CD4-positive, CD25-positive, alpha-beta regulatory T cell (primary cell): Measurements from ENCODE around the gene MOCOS. TPM values are rescaled to one million over a fixed set of nuclear protein-coding genes. Genes with fewer than 3 reads are reported as not detected.

Experiments used
- ATAC-seq, 2 donors: fragments of 150-1000 bp; cut with Tn5 transposase; one replicate each; pipeline ENCODE4 v1.10.0; 2021; ENCODE audit warnings: low read depth in 2 of 2, moderate number of reproducible peaks in 2 of 2, moderate library complexity in 1 of 2
- DNase-seq, 3 donors: peaks; one replicate each; pipeline versions ENCODE4 v3.0.0 to v3.0.0-alpha.2; 2012 to 2022; ENCODE audit warnings: mixed read lengths in 1 of 3
- H3K27ac ChIP-seq: one replicate; pipeline ENCODE4 v1.7.0; 2013; ENCODE audit warnings: mild to moderate bottlenecking, low read length; ENCODE audit not compliant: insufficient read depth, poor library complexity, severe bottlenecking
- H3K27me3 ChIP-seq: one replicate; pipeline ENCODE4 v1.7.0; 2013; ENCODE audit warnings: low read length; ENCODE audit not compliant: control insufficient read depth, insufficient read depth
- H3K36me3 ChIP-seq: one replicate; pipeline ENCODE4 v1.7.0; 2013; ENCODE audit warnings: mild to moderate bottlenecking, low read length, moderate library complexity; ENCODE audit not compliant: control insufficient read depth, insufficient read depth
- H3K4me1 ChIP-seq: 2 replicates; pipeline ENCODE4 v1.7.0; 2013; ENCODE audit warnings: mild to moderate bottlenecking, low read length; ENCODE audit not compliant: insufficient read depth, control insufficient read depth, poor library complexity, severe bottlenecking
- H3K4me3 ChIP-seq: one replicate; pipeline ENCODE4 v1.7.0; 2013; ENCODE audit warnings: low read depth, mild to moderate bottlenecking, low read length, moderate library complexity
- H3K9me3 ChIP-seq, 2 experiments: 1 replicate in 1 of 2; 2 replicates in 1 of 2; pipeline ENCODE4 v1.7.0; 2013; ENCODE audit warnings: low read length in 2 of 2, mild to moderate bottlenecking in 1 of 2, moderate library complexity in 1 of 2; ENCODE audit not compliant: control insufficient read depth in 2 of 2
- H3K27ac Mint-ChIP-seq, 3 donors: one replicate each; pipeline ENCODE4 v1.8.0; 2020 to 2022; ENCODE audit warnings: mild to moderate bottlenecking in 3 of 3, mixed read lengths in 3 of 3, moderate library complexity in 2 of 3
- H3K27me3 Mint-ChIP-seq: one replicate; pipeline ENCODE4 v1.8.0; 2022; ENCODE audit warnings: mild to moderate bottlenecking, mixed read lengths
- H3K36me3 Mint-ChIP-seq: one replicate; pipeline ENCODE4 v1.8.0; 2020; ENCODE audit warnings: mixed read lengths
- H3K4me1 Mint-ChIP-seq, 4 donors: one replicate each; pipeline ENCODE4 v1.8.0; 2020 to 2022; ENCODE audit warnings: mixed read lengths in 4 of 4, mild to moderate bottlenecking in 1 of 4
- H3K4me3 Mint-ChIP-seq, 4 donors: one replicate each; pipeline ENCODE4 v1.8.0; 2020 to 2022; ENCODE audit warnings: mild to moderate bottlenecking in 4 of 4, mixed read lengths in 4 of 4, moderate library complexity in 3 of 4
- H3K9me3 Mint-ChIP-seq, 7 donors: one replicate each; pipeline ENCODE4 v1.8.0; 2020 to 2022; ENCODE audit warnings: mixed read lengths in 7 of 7, mild to moderate bottlenecking in 3 of 7, moderate library complexity in 2 of 7
- polyA plus RNA-seq, 4 donors: library from polyadenylated mRNA; unstranded; fragments of 300-500 nt; fragmentation: Illumina TruSeq; gene quantifications; one replicate each; pipeline ENCODE4 v1.2.3, GENCODE V29; 2021
- total RNA-seq: library from RNA; stranded (reverse); gene quantifications from one replicate; pipeline ENCODE4 v1.2.3, GENCODE V29; 2022

The MOCOS gene
- total and polyA plus RNA-seq, 5 donors from 2014 or later = 0.02 TPM; not detected in 4

DNA sequence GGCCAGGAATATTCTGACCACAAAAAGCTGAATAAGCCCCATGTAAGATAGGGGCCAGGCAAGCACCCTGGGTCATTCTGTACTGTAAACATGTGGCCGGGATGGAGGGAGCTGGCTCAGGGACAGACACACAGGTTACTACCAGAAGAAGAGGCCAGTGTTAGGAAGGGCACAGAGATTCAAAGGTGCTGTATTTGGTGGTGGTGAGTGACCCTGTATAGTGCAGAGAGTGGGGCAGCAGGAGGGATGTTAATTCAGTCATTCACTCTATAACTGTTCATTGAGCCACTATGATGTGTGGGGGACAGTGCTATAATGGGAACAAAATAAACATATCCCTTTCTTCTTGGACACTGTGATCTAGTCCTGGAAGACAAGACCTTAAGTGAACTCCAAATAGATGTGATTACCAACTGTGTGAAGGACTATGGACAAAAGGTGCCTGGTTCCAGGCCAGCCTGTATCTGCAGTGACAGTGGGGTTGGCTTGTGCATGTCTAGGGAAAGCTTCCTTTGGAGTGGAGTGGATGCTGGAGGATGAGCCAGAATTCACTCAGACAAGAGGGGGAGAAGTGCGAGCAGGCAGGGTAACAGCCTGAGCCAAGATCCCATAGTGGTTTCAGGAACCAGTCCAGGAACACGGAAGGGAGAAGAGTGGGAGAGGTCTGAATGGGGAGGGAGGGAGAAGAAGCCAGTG lies 8.3 kb downstream of the MOCOS start:
- H3K4me3 Mint-ChIP-seq = no peak overlapping the region
- no peaks in the 10 kb centered on the region for H3K4me1 ChIP-seq
- ATAC-seq (no peak), DNase-seq (no peak)
- H3K9me3 Mint-ChIP-seq = no peaks in the 10 kb centered on the region
- H3K27me3 ChIP-seq = peaks cover 3% of the 10 kb centered on the region
- no peaks in the 10 kb centered on the region for H3K4me1 Mint-ChIP-seq
- no peaks in the 10 kb centered on the region for H3K9me3 ChIP-seq
- peaks cover 16% of the 10 kb centered on the region for H3K27me3 Mint-ChIP-seq
- no peak overlapping the region for H3K27ac ChIP-seq
- H3K27ac Mint-ChIP-seq = no peak overlapping the region
- H3K36me3 ChIP-seq = no peaks in the 10 kb centered on the region
- no peaks in the 10 kb centered on the region for H3K36me3 Mint-ChIP-seq
- no peak overlapping the region for H3K4me3 ChIP-seq

DNA sequence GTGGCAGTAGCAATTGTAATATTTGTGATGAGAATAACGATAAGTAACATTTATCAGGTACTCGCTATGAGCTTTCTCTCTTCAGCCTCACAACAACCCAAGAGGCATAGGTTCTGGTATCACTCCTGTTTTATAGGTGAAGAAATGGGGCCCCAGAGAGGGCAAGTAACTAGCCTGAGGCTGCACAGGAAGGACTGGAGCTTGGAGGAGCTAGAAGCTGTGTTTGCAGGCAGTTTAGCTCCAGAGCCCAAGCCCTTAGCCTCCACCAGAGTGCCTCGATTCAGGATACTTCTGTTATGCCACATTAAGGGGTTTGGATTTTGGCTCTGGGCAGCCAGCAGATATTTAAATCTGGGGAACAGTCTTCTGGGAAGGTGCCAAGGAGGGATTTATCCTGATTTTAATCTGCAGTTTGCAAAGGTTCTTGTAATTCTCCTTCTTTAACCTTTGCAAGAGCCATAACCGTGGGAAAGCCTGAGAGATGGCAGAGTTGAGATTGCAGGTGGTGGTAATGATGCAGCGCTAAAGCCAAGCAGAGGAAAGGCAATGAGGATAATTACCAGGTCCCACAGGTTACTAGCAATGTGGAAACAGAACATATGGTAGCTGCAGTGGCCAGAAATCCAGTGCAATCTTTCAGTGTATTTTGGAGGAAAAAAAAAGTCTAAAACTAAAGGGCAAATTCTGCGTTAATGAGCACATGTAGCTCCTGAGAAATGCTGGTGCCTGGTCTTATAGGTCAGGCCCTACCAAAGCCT lies 9.1 kb downstream of the MOCOS start:
- H3K4me3 Mint-ChIP-seq = no peak overlapping the region
- H3K4me3 ChIP-seq = no peak overlapping the region
- peaks cover 3% of the 10 kb centered on the region for H3K27me3 ChIP-seq
- no peaks in the 10 kb centered on the region for H3K36me3 Mint-ChIP-seq
- H3K9me3 Mint-ChIP-seq = no peaks in the 10 kb centered on the region
- H3K27ac ChIP-seq = no peak overlapping the region
- H3K27ac Mint-ChIP-seq = no peak overlapping the region
- ATAC-seq (no peak), DNase-seq (no peak)
- H3K9me3 ChIP-seq = no peaks in the 10 kb centered on the region
- H3K36me3 ChIP-seq = no peaks in the 10 kb centered on the region
- H3K4me1 ChIP-seq = no peaks in the 10 kb centered on the region
- peaks cover 21% of the 10 kb centered on the region for H3K27me3 Mint-ChIP-seq
- no peaks in the 10 kb centered on the region for H3K4me1 Mint-ChIP-seq

DNA sequence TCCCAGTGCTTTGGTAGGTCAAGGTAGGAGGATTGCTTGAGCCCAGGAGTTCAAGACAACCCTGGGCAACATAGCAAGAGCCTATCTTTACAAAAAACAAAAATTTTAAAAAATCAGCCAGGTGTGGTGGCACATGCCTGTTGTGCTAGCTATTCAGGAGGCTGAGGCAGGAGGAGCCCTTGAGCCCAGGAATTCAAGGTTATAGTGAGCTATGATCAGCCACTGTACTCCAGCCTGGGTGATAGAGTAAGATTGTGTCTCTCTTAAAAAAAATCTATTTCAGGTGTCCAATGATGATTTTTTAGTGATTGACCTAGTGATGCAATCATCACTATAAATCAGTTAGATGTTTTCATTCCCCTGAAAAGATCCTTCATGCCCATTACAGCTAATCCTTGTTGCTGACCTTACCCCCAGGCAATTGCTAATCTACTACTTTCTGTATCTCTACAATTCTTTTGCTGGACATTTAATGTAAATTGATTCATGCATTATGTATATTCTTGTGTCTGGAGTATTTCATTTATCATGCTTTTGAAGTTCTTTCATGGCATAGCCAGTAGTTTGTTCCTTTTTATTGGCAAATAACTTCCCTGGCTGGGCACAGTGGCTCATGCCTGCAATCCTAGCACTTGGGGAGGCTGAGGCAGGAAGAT lies 10.3 kb downstream of the MOCOS start:
- no peaks in the 10 kb centered on the region for H3K9me3 ChIP-seq
- ATAC-seq (no peak), DNase-seq (no peak)
- no peak overlapping the region for H3K4me3 ChIP-seq
- no peaks in the 10 kb centered on the region for H3K36me3 ChIP-seq
- Mint-ChIP-seq H3K27me3 (peaks cover 17% of the 10 kb centered on the region), H3K36me3 (no peaks in the 10 kb centered on the region), H3K9me3 (no peaks in the 10 kb centered on the region), H3K4me1 (no peaks in the 10 kb centered on the region), H3K4me3 (no peak overlapping the region), H3K27ac (no peak overlapping the region)
- H3K27ac ChIP-seq = no peak overlapping the region
- no peaks in the 10 kb centered on the region for H3K4me1 ChIP-seq
- H3K27me3 ChIP-seq = peaks cover 3% of the 10 kb centered on the region

DNA sequence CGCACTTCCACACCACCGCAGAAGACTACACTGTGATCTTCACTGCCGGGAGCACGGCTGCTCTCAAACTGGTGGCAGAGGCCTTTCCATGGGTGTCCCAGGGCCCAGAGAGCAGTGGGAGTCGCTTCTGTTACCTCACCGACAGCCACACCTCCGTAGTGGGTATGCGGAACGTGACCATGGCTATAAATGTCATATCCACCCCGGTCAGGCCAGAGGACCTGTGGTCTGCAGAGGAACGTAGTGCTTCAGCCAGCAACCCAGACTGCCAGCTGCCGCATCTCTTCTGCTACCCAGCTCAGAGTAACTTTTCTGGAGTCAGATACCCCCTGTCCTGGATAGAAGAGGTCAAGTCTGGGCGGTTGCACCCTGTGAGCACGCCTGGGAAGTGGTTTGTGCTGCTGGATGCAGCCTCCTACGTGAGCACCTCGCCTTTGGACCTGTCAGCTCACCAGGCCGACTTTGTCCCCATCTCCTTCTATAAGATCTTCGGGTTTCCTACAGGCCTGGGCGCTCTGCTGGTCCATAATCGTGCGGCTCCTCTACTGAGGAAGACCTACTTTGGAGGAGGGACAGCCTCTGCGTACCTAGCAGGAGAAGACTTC lies 12.5 kb downstream of the MOCOS start:
- H3K27me3 Mint-ChIP-seq = peaks cover 17% of the 10 kb centered on the region
- no peak for DNase-seq
- H3K4me1 ChIP-seq = no peaks in the 10 kb centered on the region
- H3K9me3 Mint-ChIP-seq = no peaks in the 10 kb centered on the region
- peaks cover 3% of the 10 kb centered on the region for H3K27me3 ChIP-seq
- no peak overlapping the region for H3K27ac Mint-ChIP-seq
- no peaks in the 10 kb centered on the region for H3K4me1 Mint-ChIP-seq
- no peaks in the 10 kb centered on the region for H3K9me3 ChIP-seq
- H3K36me3 Mint-ChIP-seq = no peaks in the 10 kb centered on the region
- H3K4me3 Mint-ChIP-seq = no peak overlapping the region
- no peak overlapping the region for H3K4me3 ChIP-seq
- H3K36me3 ChIP-seq = no peaks in the 10 kb centered on the region
- H3K27ac ChIP-seq = no peak overlapping the region
- no peak for ATAC-seq

DNA sequence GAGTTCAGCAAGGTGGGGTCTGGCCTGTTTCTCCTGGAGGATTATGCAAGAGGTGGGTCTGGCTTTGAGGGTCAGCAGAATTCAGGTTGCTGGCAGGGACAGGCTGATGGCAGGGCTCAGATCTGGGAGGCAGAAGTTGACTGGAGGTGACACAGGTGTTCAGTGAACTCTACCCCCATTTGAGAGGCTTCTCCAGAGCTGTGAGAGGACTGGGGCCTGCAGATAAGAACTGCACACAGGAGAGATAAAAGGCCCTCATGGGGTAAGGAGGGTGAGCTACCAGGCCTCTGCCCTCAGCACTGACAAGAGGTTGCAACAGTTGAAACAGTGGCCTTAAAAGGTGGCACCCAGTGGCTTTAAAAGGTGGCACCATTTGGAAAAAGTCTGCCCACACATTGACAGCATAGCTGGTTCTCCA lies 13.1 kb downstream of the MOCOS start:
- no peak for ATAC-seq
- H3K27me3 Mint-ChIP-seq = peaks cover 17% of the 10 kb centered on the region

DNA sequence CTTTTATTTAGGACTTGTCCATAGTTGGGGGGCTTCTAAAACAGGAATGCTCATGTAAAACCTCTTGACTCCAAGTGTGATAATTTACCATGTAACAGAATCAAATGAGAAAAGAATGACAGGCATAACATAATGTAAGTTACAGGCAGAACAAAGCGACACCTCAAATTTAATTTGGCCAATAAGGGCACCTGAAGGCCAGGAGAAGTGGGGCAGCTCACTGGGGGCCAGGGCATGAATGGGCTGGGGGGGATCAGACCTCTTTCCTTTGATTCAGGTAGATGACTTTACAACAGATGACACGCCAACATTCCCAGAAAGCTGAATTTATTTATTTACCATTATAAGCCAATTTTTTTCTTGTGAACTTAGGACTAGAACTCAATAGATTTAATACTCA lies 14.5 kb downstream of the MOCOS start:
- ATAC-seq = no peak

More for the DNA sequence above, 13.1 kb downstream of the MOCOS start:
- Mint-ChIP-seq H3K9me3 (no peaks in the 10 kb centered on the region), H3K27ac (no peak overlapping the region), H3K4me1 (no peaks in the 10 kb centered on the region), H3K36me3 (no peaks in the 10 kb centered on the region), H3K4me3 (no peak overlapping the region)
- H3K27me3 ChIP-seq = peaks cover 3% of the 10 kb centered on the region
- no peak for DNase-seq
- H3K27ac ChIP-seq = no peak overlapping the region
- H3K4me1 ChIP-seq = no peaks in the 10 kb centered on the region
- H3K4me3 ChIP-seq = no peak overlapping the region
- H3K9me3 ChIP-seq = no peaks in the 10 kb centered on the region
- no peaks in the 10 kb centered on the region for H3K36me3 ChIP-seq

DNA sequence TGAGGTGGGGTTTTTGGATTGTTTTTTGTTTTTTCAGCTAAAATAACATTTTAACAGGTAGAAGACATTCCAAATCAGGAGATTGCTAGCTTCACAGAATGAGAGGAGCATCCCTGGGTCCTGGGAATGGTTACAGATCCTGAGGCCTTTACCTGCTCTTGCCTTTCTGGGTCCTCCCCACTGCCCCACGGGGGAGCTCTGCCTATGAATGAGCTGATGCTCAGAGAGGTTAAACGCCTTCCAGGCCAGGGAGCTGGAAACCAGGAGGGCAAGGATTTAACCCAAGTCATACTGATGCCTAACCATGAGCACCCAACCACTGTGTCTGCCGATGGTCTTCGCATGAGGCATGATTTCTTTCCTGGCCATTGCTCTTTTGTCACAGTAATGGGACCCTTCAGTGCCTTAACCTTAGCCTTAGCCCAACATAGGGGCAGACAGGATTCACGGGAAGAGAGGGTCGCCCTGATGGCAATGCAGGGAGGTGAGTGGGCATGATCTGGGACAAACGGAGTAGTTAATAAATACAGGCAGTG lies 16.1 kb downstream of the MOCOS start:
- peaks cover 0 to 1% (median 0%) of the 10 kb centered on the region in 7 donors for H3K9me3 Mint-ChIP-seq
- no peaks in the 10 kb centered on the region for H3K4me1 ChIP-seq
- DNase-seq (no peak), ATAC-seq (no peak)
- H3K27ac Mint-ChIP-seq = no peak overlapping the region
- H3K36me3 Mint-ChIP-seq = no peaks in the 10 kb centered on the region
- no peak overlapping the region for H3K4me3 ChIP-seq
- no peaks in the 10 kb centered on the region for H3K36me3 ChIP-seq
- H3K4me3 Mint-ChIP-seq = no peak overlapping the region
- peaks cover 10% of the 10 kb centered on the region for H3K27me3 Mint-ChIP-seq
- no peaks in the 10 kb centered on the region for H3K9me3 ChIP-seq
- H3K4me1 Mint-ChIP-seq = no peaks in the 10 kb centered on the region
- peaks cover 3% of the 10 kb centered on the region for H3K27me3 ChIP-seq
- no peak overlapping the region for H3K27ac ChIP-seq

More for the DNA sequence above, 14.5 kb downstream of the MOCOS start:
- Mint-ChIP-seq H3K4me1 (no peaks in the 10 kb centered on the region), H3K27ac (no peak overlapping the region), H3K36me3 (no peaks in the 10 kb centered on the region), H3K4me3 (no peak overlapping the region), H3K27me3 (peaks cover 13% of the 10 kb centered on the region), H3K9me3 (peaks cover 0 to 1% (median 0%) of the 10 kb centered on the region in 7 donors)
- Histone ChIP-seq H3K9me3 (no peaks in the 10 kb centered on the region), H3K4me3 (no peak overlapping the region), H3K36me3 (no peaks in the 10 kb centered on the region), H3K27ac (no peak overlapping the region), H3K4me1 (no peaks in the 10 kb centered on the region), H3K27me3 (peaks cover 3% of the 10 kb centered on the region)
- no peak for DNase-seq
